ENCODE measurements around the gene CEP120. TPM values are rescaled to one million over a fixed set of nuclear protein-coding genes. Genes with fewer than 3 reads are reported as not detected.

Gene CEP120
- total RNA-seq (2022; extraction: Qiagen RNA extraction) = 7.6 to 11.2 TPM (median 9.6 TPM) in 5 replicates

DNA sequence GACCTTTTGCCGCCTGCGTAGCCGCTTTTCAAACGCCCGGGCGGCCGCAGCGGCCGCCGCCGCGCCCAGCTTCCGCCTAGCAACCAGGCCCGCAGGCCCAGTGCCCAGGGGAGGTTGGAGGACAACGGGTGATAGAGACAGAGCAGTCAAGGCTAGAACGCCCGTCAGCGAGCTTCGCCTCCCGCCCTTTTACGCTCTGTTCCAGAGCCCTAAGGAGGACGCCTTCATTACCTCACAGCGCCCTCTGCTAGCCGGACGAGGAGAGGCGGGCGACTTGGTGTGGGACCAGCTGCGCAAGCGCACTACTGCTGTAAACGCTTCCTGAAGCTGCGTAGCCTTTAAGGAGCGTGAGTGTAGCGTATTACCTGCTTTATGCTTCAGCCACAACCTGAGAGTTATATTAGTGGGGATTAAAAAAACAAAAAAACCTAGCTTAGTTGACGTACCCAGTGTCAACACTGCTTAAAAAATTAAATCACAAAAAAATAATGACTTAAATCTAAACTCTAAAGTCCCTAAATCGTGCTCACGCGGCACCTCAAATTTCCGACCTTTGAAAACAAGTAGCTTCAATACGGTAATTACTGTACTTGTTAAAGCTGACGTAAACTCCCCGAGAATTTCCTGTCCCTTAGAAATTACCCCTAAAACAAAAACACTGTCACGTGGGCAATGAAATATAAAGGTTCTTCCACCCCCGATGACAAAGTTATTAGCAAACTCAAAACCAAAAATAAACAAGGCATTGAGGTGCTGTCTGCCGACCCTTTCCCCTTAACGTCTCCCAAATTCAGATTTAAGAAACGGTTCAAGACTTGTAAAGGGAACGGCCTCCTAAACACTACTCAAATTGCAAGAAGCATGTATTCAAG is at the start of gene CEP120:
Gene CEP120 (minus strand): TSS at position 126 of the 872 bp plus-strand sequence. CDS start 405 bp downstream, outside the sequence.

Other genes with a start within 250 kb of the CEP120 start
- 17.9 to 26.5 TPM (median 23.9 TPM) in 5 replicates for gene CSNK1G3, start 88.8 kb upstream of the CEP120 start, total RNA-seq (2022; extraction: Qiagen RNA extraction)